Gastroesophageal sphincter (tissue), 4 donors: ENCODE measurements around the gene FBH1. TPM values are rescaled to one million over a fixed set of nuclear protein-coding genes. Genes with fewer than 3 reads are reported as not detected.

Source experiments
- ATAC-seq: fragments of 150-250 bp; one replicate; pipeline ENCODE4 v1.9.1; 2016; ENCODE audit warnings: mild to moderate bottlenecking, moderate library complexity
- H3K27ac ChIP-seq, 4 donors: fragments of 200-600 bp; sonication (generic) in 3 of 4; 1 replicate in 3 of 4; 2 replicates in 1 of 4; pipeline ENCODE4 v1.5.1; 2016 to 2019
- H3K27me3 ChIP-seq: fragments of 200-600 bp; sonication (generic); one replicate; pipeline ENCODE4 v1.5.1; 2019
- H3K36me3 ChIP-seq, 2 donors: fragments of 200-600 bp; sonication (generic); one replicate each; pipeline ENCODE4 v1.5.1; 2019; ENCODE audit warnings: control low read depth in 1 of 2
- H3K4me1 ChIP-seq, 3 donors: fragments of 200-600 bp; sonication (generic); 1 replicate in 2 of 3; 2 replicates in 1 of 3; pipeline ENCODE4 v1.5.1; 2016 to 2019; ENCODE audit warnings: control low read depth in 2 of 3
- H3K4me3 ChIP-seq, 2 donors: fragments of 200-600 bp; sonication (generic); one replicate each; pipeline ENCODE4 v1.5.1; 2019; ENCODE audit warnings: mild to moderate bottlenecking in 1 of 2, moderate library complexity in 1 of 2
- H3K9me3 ChIP-seq, 3 donors: fragments of 200-600 bp; sonication (generic); one replicate each; pipeline ENCODE4 v1.5.1; 2017 to 2019; ENCODE audit warnings: control low read depth in 2 of 3
- CTCF ChIP-seq, 4 experiments: fragments of 200-600 bp in 2 of 4; fragments of 450-650 bp in 2 of 4; sonication (generic) in 1 of 4; IDR thresholded peaks; one replicate each; pipeline ENCODE4 v1.5.1; 2017 to 2019; ENCODE audit warnings: antibody characterized with exemption in 4 of 4, mild to moderate bottlenecking in 2 of 4, moderate library complexity in 2 of 4
- EP300 ChIP-seq: sonication (generic); formaldehyde crosslinking; IDR thresholded peaks from one replicate; pipeline ENCODE4 v1.6.1; 2017; ENCODE audit warnings: antibody characterized with exemption, mild to moderate bottlenecking
- POLR2A ChIP-seq, 2 donors: fragments of 450-650 bp; IDR thresholded peaks; one replicate each; pipeline ENCODE4 v1.6.1; 2017; ENCODE audit warnings: antibody characterized with exemption in 2 of 2, mild to moderate bottlenecking in 2 of 2, moderate library complexity in 1 of 2
- POLR2AphosphoS5 ChIP-seq: sonication (generic); formaldehyde crosslinking; IDR thresholded peaks from one replicate; pipeline ENCODE4 v1.6.1; 2017; ENCODE audit warnings: antibody characterized with exemption
- WGBS, 2 donors: methylation state at CpG; one replicate each; pipeline ENCODE4 v1.1.5; 2018; ENCODE audit warnings: low coverage in 1 of 2; 5-methylcytosine and 5-hydroxymethylcytosine counted together
- total RNA-seq, 4 donors: library from RNA; depleted of rRNA; stranded (reverse); fragments of >200 nt; gene quantifications; one replicate each; pipeline ENCODE4 v1.1.0, GENCODE V29; 2016

Gene FBH1
- total RNA-seq, 4 donors from 2014 or later = 76.2 to 108 (median 98.5) TPM

- 52 to 56% methylated on average over 4 to 8 of the region's 8 CpGs for WGBS, 2 donors
- Histone ChIP-seq H3K27ac (no peak overlapping the region), H3K27me3 (no peaks in the 10 kb centered on the region), H3K36me3 (peaks cover 4 to 99% of the 10 kb centered on the region in 2 donors), H3K9me3 (no peaks in the 10 kb centered on the region), H3K4me1 (no peaks in the 10 kb centered on the region), H3K4me3 (no peak overlapping the region)
- TF ChIP-seq POLR2AphosphoS5 = no peak
- TF ChIP-seq EP300 = no peak
- no peak for TF ChIP-seq CTCF (IDR thresholded peaks at IDR 0.05)
- no peak for TF ChIP-seq POLR2A (IDR thresholded peaks at IDR 0.05)
- no peak for ATAC-seq
Observed at GRCh38 chr10:5929442-5929841, 39.4 kb downstream of the FBH1 start.

DNA sequence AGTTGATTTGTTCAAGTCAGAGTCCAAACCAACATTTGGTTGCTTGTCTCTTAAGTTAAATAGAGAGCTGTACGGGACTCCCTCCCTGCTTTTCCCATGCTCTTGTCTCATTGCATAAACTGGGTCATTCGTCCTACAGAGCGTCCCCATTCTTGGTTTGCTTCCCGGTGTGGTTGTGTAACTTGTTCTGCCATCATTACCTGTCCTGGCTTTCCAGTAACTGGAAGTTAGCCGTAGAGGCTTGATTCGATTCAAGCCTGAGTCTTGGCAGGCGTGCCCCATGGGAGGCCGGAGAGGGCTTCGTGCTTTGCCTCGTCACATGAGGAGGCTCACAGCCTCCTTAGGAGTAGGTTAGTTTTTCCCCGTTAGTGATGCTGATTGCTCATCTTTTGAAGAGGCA, 40.2 kb downstream of the FBH1 start:
- H3K27ac ChIP-seq = no peak overlapping the region
- 72 to 90% methylated on average over 5 to 9 of the region's 11 CpGs for WGBS, 2 donors
- H3K4me3 ChIP-seq = no peak overlapping the region
- H3K9me3 ChIP-seq = no peaks in the 10 kb centered on the region
- peaks cover 3 to 99% of the 10 kb centered on the region in 2 donors for H3K36me3 ChIP-seq
- TF ChIP-seq POLR2AphosphoS5 = no peak
- TF ChIP-seq EP300 = no peak
- TF ChIP-seq CTCF (IDR thresholded peaks at IDR 0.05) = no peak
- TF ChIP-seq POLR2A (IDR thresholded peaks at IDR 0.05) = no peak
- no peaks in the 10 kb centered on the region for H3K27me3 ChIP-seq
- no peaks in the 10 kb centered on the region for H3K4me1 ChIP-seq
- no peak for ATAC-seq

DNA sequence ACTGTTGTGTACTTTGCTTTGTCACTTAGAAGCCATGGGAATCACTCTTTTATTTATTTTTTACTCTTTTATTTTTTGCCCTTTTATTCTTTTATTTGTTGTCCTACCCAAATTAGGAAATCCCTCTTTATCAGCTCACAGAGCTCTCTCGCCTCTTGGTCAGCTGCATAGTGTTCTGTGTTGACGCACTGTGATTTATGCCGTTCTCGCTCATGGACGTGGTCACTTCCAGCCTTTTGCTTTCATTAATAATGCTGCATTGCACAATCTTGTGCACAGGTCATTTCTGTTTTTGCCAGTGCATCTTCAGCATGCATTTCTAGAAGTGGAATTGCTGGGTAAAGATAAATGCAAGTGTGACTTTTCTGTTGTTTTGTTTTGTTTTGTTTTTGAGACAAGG, 42.3 kb downstream of the FBH1 start:
- Histone ChIP-seq H3K27ac (peak overlapping the region in 1 of 4 donors; percentile 32), H3K9me3 (no peaks in the 10 kb centered on the region), H3K4me1 (no peaks in the 10 kb centered on the region), H3K4me3 (no peak overlapping the region), H3K27me3 (no peaks in the 10 kb centered on the region), H3K36me3 (peaks cover 0 to 99% of the 10 kb centered on the region in 2 donors)
- peak; percentile 85 for ATAC-seq
- WGBS, 2 donors = 79 to 87% methylated on average over 5 of the region's 5 CpGs
- no peak for TF ChIP-seq EP300
- peak; percentile 73 for TF ChIP-seq POLR2AphosphoS5
- no peak for TF ChIP-seq POLR2A (IDR thresholded peaks at IDR 0.05)

DNA sequence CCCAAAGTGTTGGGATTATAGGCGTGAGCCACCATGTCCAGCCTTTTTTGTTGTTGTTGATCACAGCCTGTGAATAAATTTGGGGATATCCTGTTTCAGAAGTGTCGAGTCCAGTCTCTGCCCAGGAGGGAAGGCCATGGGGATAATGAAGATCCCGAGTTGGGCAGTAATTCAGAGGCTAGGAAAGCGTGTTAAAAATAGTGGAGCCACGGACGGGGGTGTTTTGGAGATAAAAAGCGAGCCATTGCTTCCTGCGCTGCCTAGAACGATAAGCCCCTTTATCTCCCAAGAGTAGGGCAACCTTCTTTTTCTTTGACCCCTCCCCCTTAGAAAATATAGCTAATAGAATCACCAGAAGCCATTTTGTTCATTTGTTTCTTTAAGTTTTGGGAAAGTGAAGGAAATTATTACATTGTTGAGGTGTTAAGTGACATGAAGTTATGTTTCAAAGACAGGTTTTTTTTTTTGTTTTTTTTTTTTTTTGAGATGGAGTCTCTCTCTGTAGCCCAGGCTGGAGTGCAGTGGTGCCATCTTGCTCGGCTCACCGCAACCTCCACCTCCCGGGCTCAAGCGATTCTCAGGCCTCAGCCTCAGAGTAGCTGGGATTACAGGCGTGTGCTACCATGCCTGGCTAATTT, 44.0 kb downstream of the FBH1 start:
- Histone ChIP-seq H3K4me1 (no peaks in the 10 kb centered on the region), H3K27me3 (no peaks in the 10 kb centered on the region), H3K4me3 (no peak overlapping the region), H3K9me3 (no peaks in the 10 kb centered on the region), H3K27ac (no peak overlapping the region), H3K36me3 (peaks cover 0 to 100% of the 10 kb centered on the region in 2 donors)
- no peak for ATAC-seq
- TF ChIP-seq POLR2AphosphoS5 (no peak), POLR2A (IDR thresholded peaks at IDR 0.05) (no peak), EP300 (no peak), CTCF (IDR thresholded peaks at IDR 0.05) (no peak)
- WGBS, 2 donors = 92 to 97% methylated on average over 8 to 12 of the region's 14 CpGs

DNA sequence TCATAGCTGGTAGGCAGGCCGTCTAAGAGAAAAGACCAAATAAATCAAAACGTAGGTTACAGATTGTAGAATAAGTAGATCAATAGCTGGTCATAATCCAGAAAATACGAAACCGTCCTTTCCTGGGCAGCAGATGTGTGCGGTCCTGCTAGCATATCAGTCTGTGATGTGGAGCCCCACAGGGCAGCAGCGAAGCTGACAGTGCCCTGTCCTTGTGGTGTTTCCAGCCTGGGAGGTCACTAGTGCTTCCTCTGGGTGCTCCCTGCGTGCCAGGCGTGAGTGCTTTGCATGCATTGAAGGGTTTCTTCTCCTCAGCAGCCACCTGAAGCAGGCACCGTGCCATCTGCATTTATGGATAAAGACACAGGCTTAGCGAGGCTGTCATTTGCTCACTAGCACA, 45.6 kb downstream of the FBH1 start:
- H3K27ac ChIP-seq = no peak overlapping the region
- no peaks in the 10 kb centered on the region for H3K27me3 ChIP-seq
- no peak overlapping the region for H3K4me3 ChIP-seq
- H3K9me3 ChIP-seq = no peaks in the 10 kb centered on the region
- ATAC-seq = no peak
- no peaks in the 10 kb centered on the region for H3K4me1 ChIP-seq
- TF ChIP-seq CTCF (IDR thresholded peaks at IDR 0.05) (no peak), POLR2AphosphoS5 (no peak), POLR2A (IDR thresholded peaks at IDR 0.05) (no peak), EP300 (no peak)
- peaks cover 0 to 85% of the 10 kb centered on the region in 2 donors for H3K36me3 ChIP-seq
- WGBS, 2 donors = 93% methylated on average over 10 of the region's 10 CpGs; no CpG with 5 or more reads in 1 of the 2 donors
